Activated B cell treated with CpG ODN at 0.5 μM for 24 hours (primary cell): Measurements from ENCODE around the gene NXN. TPM values are rescaled to one million over a fixed set of nuclear protein-coding genes. Genes with fewer than 3 reads are reported as not detected.

ENCODE experiments used
- ATAC-seq: fragments of 200-7000 bp; cut with Tn5 transposase; one replicate; pipeline ENCODE4 v1.10.0; 2021; ENCODE audit warnings: low read depth, mild to moderate bottlenecking, moderate library complexity
- CTCF ChIA-PET: fragments of 350-600 bp; sonication (Branson Sonifier 250); formaldehyde crosslinking; loops from one replicate; lab custom pipeline; 2021; ENCODE audit warnings: antibody characterized with exemption; lab: Charles Lee
- POLR2A ChIA-PET: fragments of 350-600 bp; sonication (Branson Sonifier 250); formaldehyde crosslinking; loops from one replicate; lab custom pipeline; 2021; ENCODE audit warnings: antibody characterized with exemption; lab: Charles Lee
- DNase-seq: peaks from one replicate; pipeline ENCODE4 v3.0.0; 2022
- H3K27ac Mint-ChIP-seq: one replicate; pipeline ENCODE4 v1.8.0; 2020; ENCODE audit warnings: mixed read lengths
- H3K27me3 Mint-ChIP-seq: one replicate; pipeline ENCODE4 v1.8.0; 2021; ENCODE audit warnings: mixed read lengths
- H3K36me3 Mint-ChIP-seq: one replicate; pipeline ENCODE4 v1.8.0; 2021; ENCODE audit warnings: low read depth, mixed read lengths
- H3K4me1 Mint-ChIP-seq: one replicate; pipeline ENCODE4 v1.8.0; 2021; ENCODE audit warnings: mixed read lengths
- H3K4me3 Mint-ChIP-seq: one replicate; pipeline ENCODE4 v1.8.0; 2020; ENCODE audit warnings: mild to moderate bottlenecking, mixed read lengths
- H3K9me3 Mint-ChIP-seq: one replicate; pipeline ENCODE4 v1.8.0; 2020; ENCODE audit warnings: mixed read lengths
- intact Hi-C: fragments of 100-400 bp; cut with micrococcal nuclease; formaldehyde crosslinking; loops from one replicate; pipeline ENCODE4 v1.15.1; 2024
- total RNA-seq: library from RNA; stranded (reverse); gene quantifications from 2 replicates; pipeline ENCODE4 v1.2.3, GENCODE V29; 2022
- TF ChIP-seq, protein P1 (sequence below): fragments of 200-600 bp; IDR thresholded peaks from one replicate; pipeline ENCODE4 v1.8.0; 2022; ENCODE audit warnings: antibody characterized with exemption, mild to moderate bottlenecking

Gene NXN
- total RNA-seq, 1 donor from 2014 or later: 0.22 TPM

DNA sequence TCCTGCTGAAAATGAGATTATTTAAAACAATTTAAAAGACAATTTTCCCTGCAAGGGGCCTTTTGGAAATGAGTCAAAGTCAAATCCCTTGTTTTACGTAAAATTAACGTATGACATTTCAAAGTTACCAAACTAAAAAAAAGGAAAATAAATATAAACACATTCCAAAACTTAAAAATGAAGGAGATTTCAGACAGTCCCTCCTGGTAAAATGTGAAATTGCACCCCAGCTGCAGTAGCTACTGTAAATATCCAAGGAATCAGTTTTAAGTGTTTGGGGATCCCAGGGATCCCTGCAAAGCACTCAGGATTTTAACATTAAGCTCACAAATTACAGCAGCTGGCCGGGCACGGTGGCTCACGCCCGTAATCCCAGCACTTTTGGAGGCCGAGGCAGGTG lies 63.3 kb downstream of the NXN start:
- ATAC-seq: no peak
- H3K4me1 Mint-ChIP-seq: no peaks in the 10 kb centered on the region
- ChIA-PET CTCF (no interaction called here), POLR2A (no interaction called here)
- H3K36me3 Mint-ChIP-seq: no peaks in the 10 kb centered on the region
- TF ChIP-seq, protein P1, sequence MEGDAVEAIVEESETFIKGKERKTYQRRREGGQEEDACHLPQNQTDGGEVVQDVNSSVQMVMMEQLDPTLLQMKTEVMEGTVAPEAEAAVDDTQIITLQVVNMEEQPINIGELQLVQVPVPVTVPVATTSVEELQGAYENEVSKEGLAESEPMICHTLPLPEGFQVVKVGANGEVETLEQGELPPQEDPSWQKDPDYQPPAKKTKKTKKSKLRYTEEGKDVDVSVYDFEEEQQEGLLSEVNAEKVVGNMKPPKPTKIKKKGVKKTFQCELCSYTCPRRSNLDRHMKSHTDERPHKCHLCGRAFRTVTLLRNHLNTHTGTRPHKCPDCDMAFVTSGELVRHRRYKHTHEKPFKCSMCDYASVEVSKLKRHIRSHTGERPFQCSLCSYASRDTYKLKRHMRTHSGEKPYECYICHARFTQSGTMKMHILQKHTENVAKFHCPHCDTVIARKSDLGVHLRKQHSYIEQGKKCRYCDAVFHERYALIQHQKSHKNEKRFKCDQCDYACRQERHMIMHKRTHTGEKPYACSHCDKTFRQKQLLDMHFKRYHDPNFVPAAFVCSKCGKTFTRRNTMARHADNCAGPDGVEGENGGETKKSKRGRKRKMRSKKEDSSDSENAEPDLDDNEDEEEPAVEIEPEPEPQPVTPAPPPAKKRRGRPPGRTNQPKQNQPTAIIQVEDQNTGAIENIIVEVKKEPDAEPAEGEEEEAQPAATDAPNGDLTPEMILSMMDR: no peak
- H3K9me3 Mint-ChIP-seq: no peaks in the 10 kb centered on the region
- H3K27me3 Mint-ChIP-seq: peaks cover 10% of the 10 kb centered on the region
- H3K27ac Mint-ChIP-seq: no peak overlapping the region
- DNase-seq: no peak
- no peak overlapping the region for H3K4me3 Mint-ChIP-seq
- intact Hi-C loops: no loop called here

DNA sequence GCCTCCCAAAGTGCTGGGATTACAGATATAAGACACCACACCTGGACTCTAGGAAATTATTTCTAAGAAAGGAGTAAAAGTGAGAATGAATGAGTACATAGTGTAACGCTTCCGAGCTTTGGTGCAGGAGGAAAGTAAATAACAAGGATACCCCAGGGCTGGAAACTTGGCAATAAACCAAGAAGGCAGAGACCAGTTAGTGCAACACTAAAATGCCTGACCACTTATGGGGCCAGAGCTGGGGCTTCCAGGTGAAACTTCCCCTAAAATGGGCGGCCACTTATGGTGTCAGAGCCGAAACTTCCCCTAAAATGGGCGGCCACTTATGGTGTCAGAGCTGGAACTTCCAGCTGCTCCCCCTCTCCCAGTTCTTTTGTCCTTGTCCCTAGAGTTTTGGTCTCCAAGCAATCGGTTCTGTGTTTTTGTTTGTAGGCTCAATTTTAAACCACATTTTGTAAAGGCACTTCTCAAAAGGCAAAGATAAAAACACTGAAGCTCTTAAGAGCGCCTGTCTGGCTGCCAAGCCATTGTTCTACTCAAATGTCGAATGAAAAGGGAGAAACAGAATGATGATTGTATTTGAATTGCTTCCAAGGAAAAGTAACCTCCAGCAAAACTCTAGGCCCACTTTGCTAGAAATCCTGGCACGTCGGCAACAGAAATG lies 63.9 kb downstream of the NXN start:
- H3K4me3 Mint-ChIP-seq: no peak overlapping the region
- DNase-seq: no peak
- ChIA-PET POLR2A (no interaction called here), CTCF (no interaction called here)
- TF ChIP-seq, protein P1: no peak
- no peaks in the 10 kb centered on the region for H3K36me3 Mint-ChIP-seq
- no peaks in the 10 kb centered on the region for H3K4me1 Mint-ChIP-seq
- no peaks in the 10 kb centered on the region for H3K9me3 Mint-ChIP-seq
- ATAC-seq: no peak
- intact Hi-C loops: no loop called here
- no peak overlapping the region for H3K27ac Mint-ChIP-seq
- H3K27me3 Mint-ChIP-seq: peaks cover 10% of the 10 kb centered on the region

DNA sequence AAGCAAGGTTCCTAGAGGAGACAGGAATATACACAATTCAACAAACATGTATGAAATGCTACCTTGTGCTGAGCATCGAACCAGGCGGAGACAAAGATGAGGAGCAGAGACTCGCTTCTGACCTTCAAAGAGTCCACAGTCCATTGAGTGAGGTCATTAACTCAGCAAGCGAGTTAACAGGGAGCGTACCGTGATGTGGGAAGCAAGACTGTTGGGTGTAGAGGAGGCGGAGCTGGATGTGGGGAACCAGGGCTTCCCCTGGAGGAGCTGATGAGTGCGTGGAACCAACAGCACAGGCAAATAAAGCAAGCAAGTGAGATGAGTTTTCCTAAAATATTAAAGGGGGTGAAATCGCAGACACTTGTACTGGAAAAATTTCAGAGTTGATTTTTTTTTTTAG lies 65.0 kb downstream of the NXN start:
- intact Hi-C loops: no loop called here
- CTCF ChIA-PET: no interaction called here
- no peaks in the 10 kb centered on the region for H3K4me1 Mint-ChIP-seq
- DNase-seq: no peak
- H3K36me3 Mint-ChIP-seq: no peaks in the 10 kb centered on the region
- H3K4me3 Mint-ChIP-seq: no peak overlapping the region
- no peak overlapping the region for H3K27ac Mint-ChIP-seq
- H3K27me3 Mint-ChIP-seq: peaks cover 10% of the 10 kb centered on the region
- POLR2A ChIA-PET: no interaction called here
- H3K9me3 Mint-ChIP-seq: no peaks in the 10 kb centered on the region
- TF ChIP-seq, protein P1: no peak
- ATAC-seq: no peak

DNA sequence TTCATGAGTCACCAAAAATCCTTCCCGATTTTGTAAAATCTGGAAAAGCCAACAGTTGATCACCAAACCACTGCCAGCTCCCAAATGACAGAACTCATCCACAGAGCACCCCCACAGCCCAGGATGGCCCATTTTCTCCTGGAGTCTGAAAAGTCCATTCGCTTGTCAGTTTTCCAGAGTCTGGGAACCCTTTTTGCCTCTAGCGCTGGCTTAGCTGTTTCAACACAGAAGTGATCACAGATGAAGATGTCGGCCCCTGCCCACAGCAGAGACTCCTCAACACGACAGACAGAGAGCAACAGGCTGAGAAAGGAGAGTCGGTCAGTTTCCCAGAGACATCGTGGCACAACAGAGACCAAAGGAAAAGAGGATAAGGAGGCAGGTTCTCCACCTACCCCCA lies 66.4 kb downstream of the NXN start:
- intact Hi-C loops: no loop called here
- Mint-ChIP-seq H3K27me3 (peaks cover 13% of the 10 kb centered on the region), H3K4me1 (no peaks in the 10 kb centered on the region), H3K36me3 (no peaks in the 10 kb centered on the region), H3K4me3 (no peak overlapping the region), H3K9me3 (no peaks in the 10 kb centered on the region), H3K27ac (no peak overlapping the region)
- ATAC-seq: no peak
- ChIA-PET POLR2A (no interaction called here), CTCF (no interaction called here)
- TF ChIP-seq, protein P1: no peak
- no peak for DNase-seq

DNA sequence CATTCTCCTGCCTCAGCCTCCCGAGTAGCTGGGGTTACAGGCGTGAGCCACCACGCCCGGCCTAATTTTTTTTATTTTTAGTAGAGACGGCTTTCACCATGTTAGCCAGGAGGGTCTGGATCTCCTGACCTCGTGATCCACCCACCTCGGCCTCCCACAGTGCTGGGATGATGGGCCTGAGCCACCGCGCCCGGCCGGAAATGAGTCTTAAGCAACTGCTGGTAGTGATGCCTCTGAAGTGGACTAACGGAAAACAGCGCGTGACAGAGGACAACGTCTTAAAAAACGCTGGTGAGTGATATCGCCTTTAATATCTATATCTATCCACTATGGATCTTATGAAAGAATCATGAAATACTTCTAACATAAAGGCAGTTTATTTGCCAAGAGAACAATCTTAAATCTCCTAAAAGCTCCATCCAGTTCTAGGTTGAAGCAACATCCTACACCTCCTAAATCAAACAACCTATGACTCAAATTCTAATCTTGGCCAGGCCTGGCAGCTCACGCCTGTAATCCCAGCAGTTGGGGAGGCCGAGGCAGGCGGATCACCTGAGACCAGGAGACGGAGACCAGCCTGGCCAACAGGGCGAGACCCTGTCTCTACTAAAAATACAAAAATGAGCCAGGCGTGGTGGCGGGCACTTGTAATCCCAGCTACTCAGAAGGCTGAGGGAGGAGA lies 69.8 kb downstream of the NXN start:
- Mint-ChIP-seq H3K36me3 (no peaks in the 10 kb centered on the region), H3K9me3 (no peaks in the 10 kb centered on the region), H3K27me3 (peaks cover 14% of the 10 kb centered on the region), H3K27ac (no peak overlapping the region), H3K4me1 (no peaks in the 10 kb centered on the region), H3K4me3 (no peak overlapping the region)
- CTCF ChIA-PET: no interaction called here
- POLR2A ChIA-PET: no interaction called here
- TF ChIP-seq, protein P1: no peak
- intact Hi-C loops: no loop called here
- ATAC-seq (no peak), DNase-seq (no peak)
